Central memory CD4-positive, alpha-beta T cell (primary cell): ENCODE results near the gene AK9.
"Not testable (repeated sequence)": the region's sequence is repeated elsewhere in the genome, so short reads cannot be mapped to it uniquely, and the experiment has no call there.

Experiments
- DNase-seq: peaks from one replicate; pipeline ENCODE4 v3.0.0; 2022

The AK9 gene

GRCh38 chr6:109478222-109478805 lies 212.7 kb downstream of the AK9 start:
- DNase-seq = no peak

GRCh38 chr6:109477725-109478124 lies 213.3 kb downstream of the AK9 start:
- no peak for DNase-seq

- no peak for DNase-seq
These were observed 213.8 kb downstream of the AK9 start for GRCh38 chr6:109477184-109477583.

- DNase-seq = no peak
These were observed 215.4 kb downstream of the AK9 start for GRCh38 chr6:109475625-109476024.

GRCh38 chr6:109474995-109475394 lies 216.0 kb downstream of the AK9 start:
- DNase-seq = no peak

GRCh38 chr6:109473120-109473519 lies 217.9 kb downstream of the AK9 start:
- no peak for DNase-seq

- DNase-seq = no peak
These were observed 218.6 kb downstream of the AK9 start for GRCh38 chr6:109472132-109472995.

GRCh38 chr6:109471105-109471810 lies 219.7 kb downstream of the AK9 start:
- no peak for DNase-seq

GRCh38 chr6:109469591-109470189 lies 221.3 kb downstream of the AK9 start:
- no peak for DNase-seq

- no peak for DNase-seq
These were observed 223.3 kb downstream of the AK9 start for GRCh38 chr6:109467696-109468095.

GRCh38 chr6:109466212-109466923 lies 224.6 kb downstream of the AK9 start:
- no peak for DNase-seq

- no peak for DNase-seq
These were observed 225.2 kb downstream of the AK9 start for GRCh38 chr6:109465772-109466171.

GRCh38 chr6:109461733-109462526 lies 229.1 kb downstream of the AK9 start:
- DNase-seq = no peak

GRCh38 chr6:109461205-109461604 lies 229.8 kb downstream of the AK9 start:
- DNase-seq = not testable (repeated sequence)

GRCh38 chr6:109460161-109460829 lies 230.7 kb downstream of the AK9 start:
- DNase-seq = no peak

GRCh38 chr6:109458774-109459531 lies 232.0 kb downstream of the AK9 start:
- DNase-seq = peak; percentile 65

GRCh38 chr6:109457562-109457996 lies 233.4 kb downstream of the AK9 start:
- no peak for DNase-seq

GRCh38 chr6:109456710-109457561 lies 234.1 kb downstream of the AK9 start:
- DNase-seq = no peak

- no peak for DNase-seq
These were observed 234.9 kb downstream of the AK9 start for GRCh38 chr6:109456111-109456583.
